ENCODE data around the gene TARS2.

TARS2 gene

DNA sequence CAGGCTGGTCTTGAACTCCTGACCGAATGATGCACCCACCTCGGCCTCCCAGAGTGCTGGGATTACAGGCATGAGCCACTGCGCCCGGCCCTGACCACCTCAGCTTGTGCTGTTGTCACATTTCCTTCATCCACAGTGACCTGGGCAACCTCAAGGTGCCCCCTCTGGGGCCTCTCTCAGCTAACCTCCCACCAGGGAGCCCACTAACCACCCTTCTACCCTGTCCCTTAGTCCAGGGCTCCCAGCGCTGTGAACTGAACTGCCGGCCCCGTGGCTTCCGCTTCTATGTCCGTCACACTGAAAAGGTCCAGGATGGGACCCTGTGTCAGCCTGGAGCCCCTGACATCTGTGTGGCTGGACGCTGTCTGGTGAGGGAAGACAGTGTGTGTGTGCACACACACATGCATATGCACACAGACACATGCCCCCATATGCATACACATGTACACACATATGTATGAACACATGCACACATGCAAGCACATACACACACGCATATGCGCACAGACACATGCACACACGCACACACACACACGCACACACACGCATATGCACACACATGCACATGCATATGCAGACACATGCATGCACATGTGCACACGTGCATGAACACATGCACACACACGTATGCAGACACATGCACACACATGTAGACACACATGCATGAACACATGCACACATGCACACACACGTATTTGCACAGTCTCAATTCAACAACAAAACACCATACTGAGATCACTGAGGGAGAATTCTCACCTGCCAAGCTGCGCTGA lies 68.2 kb downstream of the TARS2 start:
- no peak for DNase-seq (ENCODE audit: low read depth)

DNA sequence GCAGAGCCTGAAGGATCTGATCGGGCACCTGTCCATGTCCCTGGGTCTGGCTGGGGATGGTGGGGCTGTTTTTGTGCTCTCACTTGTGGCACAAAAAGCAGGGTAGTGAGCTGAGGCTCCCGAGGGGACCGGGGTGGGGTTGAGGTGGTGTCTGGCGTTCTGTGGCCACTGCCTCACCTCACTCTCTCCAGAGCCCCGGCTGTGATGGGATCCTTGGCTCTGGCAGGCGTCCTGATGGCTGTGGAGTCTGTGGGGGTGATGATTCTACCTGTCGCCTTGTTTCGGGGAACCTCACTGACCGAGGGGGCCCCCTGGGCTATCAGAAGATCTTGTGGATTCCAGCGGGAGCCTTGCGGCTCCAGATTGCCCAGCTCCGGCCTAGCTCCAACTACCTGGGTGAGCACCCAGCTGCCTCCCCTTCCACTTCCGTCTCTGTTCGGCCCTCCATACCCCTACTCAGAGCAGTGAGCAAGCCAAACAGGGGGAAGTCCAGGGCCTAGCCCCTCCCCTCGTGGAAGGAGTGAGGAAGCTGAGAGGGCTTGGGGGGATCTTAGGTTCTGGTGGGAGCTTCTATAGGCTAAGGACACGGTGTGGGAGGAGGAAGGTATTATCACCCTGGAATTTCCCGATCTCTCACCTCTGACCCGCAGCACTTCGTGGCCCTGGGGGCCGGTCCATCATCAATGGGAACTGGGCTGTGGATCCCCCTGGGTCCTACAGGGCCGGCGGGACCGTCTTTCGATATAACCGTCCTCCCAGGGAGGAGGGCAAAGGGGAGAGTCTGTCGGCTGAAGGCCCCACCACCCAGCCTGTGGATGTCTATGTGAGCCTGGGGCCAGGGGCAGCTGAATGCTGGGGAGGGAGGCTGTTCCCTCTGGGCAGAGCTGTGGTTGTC lies 69.0 kb downstream of the TARS2 start:
- no peak for DNase-seq (ENCODE audit: low read depth)

DNA sequence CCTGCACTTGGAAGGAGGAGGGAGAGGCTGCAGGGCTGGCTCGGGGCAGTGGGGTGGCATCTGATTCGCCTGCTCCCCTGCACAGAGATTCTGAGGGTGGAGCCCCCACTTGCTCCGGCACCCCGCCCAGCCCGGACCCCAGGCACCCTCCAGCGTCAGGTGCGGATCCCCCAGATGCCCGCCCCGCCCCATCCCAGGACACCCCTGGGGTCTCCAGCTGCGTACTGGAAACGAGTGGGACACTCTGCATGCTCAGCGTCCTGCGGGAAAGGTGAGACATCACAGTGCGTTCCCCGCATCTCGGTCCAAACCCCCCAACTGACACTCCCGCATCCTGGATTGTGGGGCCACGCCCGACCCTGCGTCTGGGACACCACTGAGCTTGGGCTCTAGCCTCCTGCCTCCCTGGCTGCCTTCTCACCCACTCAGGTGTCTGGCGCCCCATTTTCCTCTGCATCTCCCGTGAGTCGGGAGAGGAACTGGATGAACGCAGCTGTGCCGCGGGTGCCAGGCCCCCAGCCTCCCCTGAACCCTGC lies 69.9 kb downstream of the TARS2 start:
- DNase-seq (ENCODE audit: low read depth) = no peak
